BJ (cell line): ENCODE results near the gene DACT2. TPM values are rescaled to one million over a fixed set of nuclear protein-coding genes. Genes with fewer than 3 reads are reported as not detected.

Source experiments
- CTCF ChIA-PET: fragments of 350-600 bp; formaldehyde crosslinking; extraction: SDS; loops from one replicate; lab custom pipeline; 2021; ENCODE audit warnings: antibody characterized with exemption, inconsistent platforms; lab: Yijun Ruan, JAX
- POLR2A ChIA-PET: fragments of 300-600 bp; sonication (Branson Sonifier 250); formaldehyde crosslinking; extraction: SDS; loops from one replicate; lab custom pipeline; 2021; ENCODE audit warnings: antibody characterized with exemption; lab: Charles Lee
- DNase-seq: peaks from one replicate; pipeline ENCODE4 v3.0.0-alpha.2; 2011; ENCODE audit warnings: low read depth
- H3K27me3 ChIP-seq: 2 replicates; pipeline ENCODE4 v1.6.0; 2011; ENCODE audit warnings: low read length; ENCODE audit not compliant: control insufficient read depth, insufficient read depth
- H3K36me3 ChIP-seq: 2 replicates; pipeline ENCODE4 v1.5.1; 2011; ENCODE audit warnings: low read length; ENCODE audit not compliant: control insufficient read depth, insufficient read depth
- H3K4me3 ChIP-seq: 2 replicates; pipeline ENCODE4 v1.5.1; 2011; ENCODE audit warnings: low read depth, mild to moderate bottlenecking, control low read depth, low read length
- CTCF ChIP-seq: IDR thresholded peaks from 2 replicates; pipeline ENCODE4 v1.5.1; 2011; ENCODE audit warnings: low read depth, mild to moderate bottlenecking, control low read depth, inconsistent platforms, low read length, moderate library complexity; ENCODE audit not compliant: insufficient read depth
- polyA plus RNA-seq: library from polyadenylated mRNA; depleted of rRNA; stranded (reverse); fragments of >200 nt; gene quantifications from 2 replicates; pipeline ENCODE4 v1.2.3, GENCODE V29; 2011

The DACT2 gene
- polyA plus RNA-seq, 1 experiment, result not detected

GRCh38 chr6:168322966-168323365 is 3.4 kb upstream of the DACT2 start:
- Histone ChIP-seq H3K36me3 (no peaks in the 10 kb centered on the region), H3K27me3 (no peaks in the 10 kb centered on the region), H3K4me3 (no peak overlapping the region)
- no peak for TF ChIP-seq CTCF
- no peak for DNase-seq
- POLR2A ChIA-PET, result no interaction called here
- CTCF ChIA-PET, result interaction anchor here (0.7 kb wide), 1 partner anchor 21 kb away, joined by 4 read pairs; no protein-coding TSS in a partner anchor

- DNase-seq, result no peak
- H3K27me3 ChIP-seq, result no peaks in the 10 kb centered on the region
- no peaks in the 10 kb centered on the region for H3K36me3 ChIP-seq
- H3K4me3 ChIP-seq, result no peak overlapping the region
- CTCF ChIA-PET, result no interaction called here
- TF ChIP-seq CTCF, result no peak
- POLR2A ChIA-PET, result no interaction called here
Observed at GRCh38 chr6:168320634-168321033, 1.1 kb upstream of the DACT2 start.

GRCh38 chr6:168318579-168319278 is 848 bp downstream of the DACT2 start:
- H3K4me3 ChIP-seq, result no peak overlapping the region
- ChIA-PET CTCF (no interaction called here), POLR2A (no interaction called here)
- DNase-seq, result no peak
- H3K27me3 ChIP-seq, result no peaks in the 10 kb centered on the region
- no peaks in the 10 kb centered on the region for H3K36me3 ChIP-seq
- no peak for TF ChIP-seq CTCF

GRCh38 chr6:168318090-168318489 is 1.5 kb downstream of the DACT2 start:
- Histone ChIP-seq H3K27me3 (no peaks in the 10 kb centered on the region), H3K36me3 (no peaks in the 10 kb centered on the region), H3K4me3 (no peak overlapping the region)
- DNase-seq, result no peak
- ChIA-PET POLR2A (no interaction called here), CTCF (no interaction called here)
- no peak for TF ChIP-seq CTCF

- H3K4me3 ChIP-seq, result no peak overlapping the region
- TF ChIP-seq CTCF, result no peak
Observed at GRCh38 chr6:168315596-168315995, 4.0 kb downstream of the DACT2 start.

More at GRCh38 chr6:168315596-168315995, 4.0 kb downstream of the DACT2 start:
- DNase-seq, result no peak
- CTCF ChIA-PET, result no interaction called here
- POLR2A ChIA-PET, result no interaction called here
- H3K27me3 ChIP-seq, result no peaks in the 10 kb centered on the region
- no peaks in the 10 kb centered on the region for H3K36me3 ChIP-seq
